ENCODE data around the gene ZSCAN10.

Gene ZSCAN10

DNA sequence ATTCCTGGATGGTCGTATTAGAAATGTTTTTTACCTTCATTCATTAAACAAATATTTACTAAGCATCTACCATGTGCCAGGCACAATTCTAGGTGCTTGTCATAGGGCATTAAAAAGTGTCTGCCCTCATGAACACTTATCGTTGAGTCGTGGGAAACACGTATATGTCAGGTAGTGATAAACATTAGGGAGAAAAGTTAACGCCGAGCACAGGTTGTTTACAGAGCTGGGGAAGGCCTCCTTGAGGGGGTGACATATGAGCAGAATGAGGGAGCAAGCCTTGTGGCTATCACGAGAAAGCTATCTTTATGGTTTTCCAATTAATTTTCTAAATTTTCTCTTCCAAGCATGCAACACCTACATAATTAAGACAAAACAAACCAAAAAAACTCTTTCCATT lies 34.8 kb upstream of the ZSCAN10 start:
- DNase-seq: no peak

DNA sequence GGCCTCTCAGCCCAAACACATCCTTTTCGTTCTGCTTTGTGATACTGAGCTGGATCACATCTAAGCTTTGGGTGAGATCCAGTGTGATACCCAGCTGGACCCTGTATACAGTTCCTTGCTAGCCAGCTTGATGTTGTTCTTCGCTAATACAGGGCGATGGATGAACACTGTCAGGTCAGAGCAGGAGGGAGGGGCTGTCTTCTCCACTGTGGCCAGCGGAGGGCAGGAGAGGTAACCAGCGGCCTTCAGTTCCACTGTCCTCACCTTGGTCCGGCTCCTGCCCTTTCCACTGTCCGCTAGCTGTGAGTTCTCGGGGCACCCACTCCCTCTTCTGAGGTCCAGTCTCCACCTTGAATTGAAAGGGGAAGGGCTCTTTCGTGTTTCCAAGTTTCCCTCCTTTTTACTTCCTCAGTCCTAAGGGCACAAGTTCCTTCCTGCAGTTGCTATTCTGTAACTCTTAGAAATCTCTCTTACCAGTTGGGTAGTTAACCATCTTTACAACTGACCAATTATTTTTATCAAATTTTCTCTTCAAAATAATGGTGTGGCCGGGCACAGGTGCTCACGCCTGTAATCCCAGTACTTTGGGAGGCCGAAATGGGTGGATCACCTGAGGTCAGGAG lies 32.8 kb upstream of the ZSCAN10 start:
- peak; percentile 19 for DNase-seq

DNA sequence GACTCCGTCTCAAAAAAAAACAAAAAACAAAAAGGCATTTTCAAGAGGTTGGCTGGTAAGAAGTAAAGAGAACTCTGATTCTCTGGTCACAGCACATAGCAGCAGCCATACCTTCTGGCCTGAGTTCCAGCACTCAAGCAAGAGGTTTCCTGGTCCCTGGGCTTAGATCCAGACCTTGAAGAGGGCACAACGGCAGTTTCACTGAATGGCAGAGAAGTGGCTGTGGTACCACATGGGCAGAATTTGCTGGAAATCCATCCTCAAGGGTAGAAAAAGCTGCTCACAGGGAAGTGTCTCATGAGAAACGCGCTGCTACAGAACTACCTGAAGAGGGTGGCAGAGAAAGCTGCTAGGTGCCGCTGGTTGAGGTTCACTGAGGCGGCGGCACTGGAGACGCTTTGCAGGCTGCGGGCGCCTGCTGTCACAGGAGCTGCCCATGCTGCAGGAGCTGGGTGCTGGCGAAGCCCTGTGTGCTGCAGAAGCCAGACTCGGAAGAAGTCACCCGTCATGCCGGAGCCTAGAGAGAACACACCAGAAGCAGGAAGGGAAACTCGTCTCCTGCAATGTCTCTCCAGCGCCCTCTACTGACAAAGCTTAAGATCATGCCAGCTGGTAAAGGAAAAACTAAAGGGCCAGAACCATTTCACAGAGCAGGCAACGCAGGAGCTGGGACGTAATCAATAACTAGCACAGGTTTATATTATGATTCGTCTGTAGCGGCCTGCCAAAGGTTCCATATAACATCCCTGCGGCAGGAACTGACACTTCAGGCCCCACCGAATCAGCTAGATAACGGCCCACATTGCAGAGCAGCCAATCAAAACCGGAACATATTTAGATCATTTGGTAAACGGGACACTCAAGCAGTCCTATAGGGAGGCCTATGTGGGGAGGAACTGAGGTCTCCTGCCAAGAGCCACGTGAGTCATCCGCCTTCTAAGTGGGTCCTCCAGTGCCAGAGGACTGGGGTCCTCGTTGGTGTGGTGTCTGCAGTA lies 30.3 kb upstream of the ZSCAN10 start:
- peak; percentile 92 for DNase-seq

DNA sequence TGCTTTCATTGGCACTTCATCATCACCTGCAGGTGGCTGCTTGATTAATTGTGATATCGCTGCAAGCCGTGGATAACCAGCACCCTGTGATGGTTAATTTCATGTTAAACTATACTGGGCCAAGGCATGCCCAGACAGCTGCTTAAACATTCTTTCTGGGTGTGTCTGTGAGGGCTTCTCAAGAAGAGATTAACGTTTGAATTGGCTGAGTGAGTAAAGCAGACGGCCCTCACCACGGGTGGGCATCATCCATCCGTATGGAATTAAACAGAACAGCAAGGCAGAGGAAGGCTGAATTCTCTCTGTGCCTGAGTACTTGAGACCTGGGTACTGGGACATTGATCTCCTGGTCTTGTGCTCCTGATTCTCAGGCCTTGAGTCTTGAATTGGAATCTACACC lies 28.7 kb upstream of the ZSCAN10 start:
- no peak for DNase-seq

DNA sequence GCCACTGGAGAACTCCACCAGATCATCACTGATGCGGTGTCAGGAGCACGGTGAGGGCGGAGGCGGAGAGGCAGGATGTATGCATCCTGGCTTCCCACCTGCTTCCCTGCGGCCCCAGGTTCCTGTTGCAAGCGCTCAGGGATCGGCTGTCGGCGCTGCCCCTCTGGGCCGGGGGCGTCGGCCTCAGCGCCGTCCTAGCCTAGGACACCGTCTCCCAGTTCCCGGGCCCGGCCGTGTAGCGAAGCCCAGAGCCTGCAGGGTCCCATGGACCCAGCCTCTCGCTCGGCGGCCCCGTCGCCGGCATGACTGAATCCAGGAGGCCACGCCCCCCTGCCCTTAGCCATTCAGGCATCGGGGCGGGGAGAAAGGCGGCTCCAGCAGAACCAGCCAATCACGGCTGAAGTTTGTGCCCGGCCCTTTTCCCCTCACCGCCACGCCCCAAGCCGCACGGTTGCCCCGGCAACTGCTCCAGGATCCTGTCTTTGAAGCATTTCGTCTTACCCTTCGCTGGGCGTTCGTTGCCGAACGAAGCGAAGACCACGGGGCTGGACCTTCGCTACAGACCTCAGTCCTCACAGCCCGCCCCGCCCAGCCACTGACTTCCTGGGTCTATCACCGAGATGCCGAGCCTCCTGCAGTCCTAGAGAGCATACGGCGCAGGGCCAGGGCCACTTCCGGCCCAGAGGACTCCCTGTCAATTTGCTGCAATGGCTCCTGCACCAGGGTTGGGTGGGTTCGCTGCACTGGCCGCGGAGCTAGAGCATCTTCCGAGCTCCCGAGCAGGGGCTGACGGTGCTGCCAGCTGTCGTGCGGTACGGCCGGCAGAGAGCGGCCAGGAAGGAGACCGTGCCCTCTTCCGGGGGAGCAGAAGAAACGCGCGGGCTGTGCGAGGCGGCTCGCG lies 25.1 kb upstream of the ZSCAN10 start:
- DNase-seq: peak; percentile 93

DNA sequence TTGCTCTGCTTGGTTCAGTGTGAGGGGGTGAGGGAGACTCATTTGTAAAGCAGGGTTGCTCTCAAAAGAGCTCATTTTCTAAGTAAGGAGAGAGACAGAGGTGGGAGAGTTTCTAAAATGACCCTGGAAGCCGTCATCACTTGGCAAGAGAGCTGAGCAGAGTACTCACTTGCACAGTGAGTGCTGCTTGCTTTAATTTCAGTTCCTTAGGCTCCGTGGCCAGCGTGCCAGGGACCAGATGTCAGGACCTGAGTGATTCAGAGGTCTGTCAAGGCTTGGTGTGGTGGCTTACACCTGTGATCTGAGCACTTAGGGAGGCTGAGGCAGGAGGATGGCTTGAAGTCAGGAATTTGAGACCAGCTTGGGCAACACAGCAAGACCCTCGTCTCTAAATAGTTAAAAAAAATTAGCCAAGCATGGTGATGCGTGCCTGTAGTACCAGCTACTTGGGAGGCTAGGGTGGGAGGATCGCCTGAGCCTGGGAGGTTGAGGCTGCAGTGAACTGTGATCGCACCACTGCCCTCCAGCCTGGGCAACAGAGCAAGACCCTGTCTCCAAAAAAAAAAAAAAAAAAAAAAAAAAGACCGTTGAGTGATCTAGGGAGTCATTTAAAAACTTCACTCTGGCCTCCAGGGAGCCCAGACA lies 24.0 kb upstream of the ZSCAN10 start:
- DNase-seq: no peak

DNA sequence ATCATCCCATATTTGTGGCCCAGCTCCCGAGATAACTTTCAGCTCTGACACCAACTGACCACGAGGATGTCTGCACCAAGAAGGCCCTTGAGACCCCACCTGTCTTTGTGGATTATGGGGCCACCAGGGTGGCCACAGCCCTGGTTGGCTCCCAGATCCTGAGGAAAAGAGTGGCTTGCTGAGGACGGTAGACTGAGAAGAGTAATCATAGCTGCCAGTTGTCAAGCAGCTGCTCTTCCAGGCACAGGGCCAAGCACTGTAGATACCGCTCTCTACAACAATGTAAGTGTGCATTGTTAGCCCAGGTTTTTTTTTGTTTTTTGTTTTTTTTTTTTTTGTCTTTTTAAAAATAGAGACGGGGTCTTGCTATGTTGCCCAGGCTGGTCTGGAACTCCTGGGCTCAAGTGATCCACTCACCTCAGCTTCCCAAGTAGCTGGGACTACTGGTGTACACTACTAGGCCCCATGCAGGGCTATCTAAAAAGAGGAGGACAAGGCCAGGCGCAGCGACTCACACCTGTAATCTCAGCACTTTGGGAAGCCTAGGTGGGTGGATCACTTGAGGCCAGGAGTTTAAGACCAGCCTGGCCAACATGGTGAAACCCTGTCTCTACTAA lies 22.9 kb upstream of the ZSCAN10 start:
- DNase-seq: no peak

DNA sequence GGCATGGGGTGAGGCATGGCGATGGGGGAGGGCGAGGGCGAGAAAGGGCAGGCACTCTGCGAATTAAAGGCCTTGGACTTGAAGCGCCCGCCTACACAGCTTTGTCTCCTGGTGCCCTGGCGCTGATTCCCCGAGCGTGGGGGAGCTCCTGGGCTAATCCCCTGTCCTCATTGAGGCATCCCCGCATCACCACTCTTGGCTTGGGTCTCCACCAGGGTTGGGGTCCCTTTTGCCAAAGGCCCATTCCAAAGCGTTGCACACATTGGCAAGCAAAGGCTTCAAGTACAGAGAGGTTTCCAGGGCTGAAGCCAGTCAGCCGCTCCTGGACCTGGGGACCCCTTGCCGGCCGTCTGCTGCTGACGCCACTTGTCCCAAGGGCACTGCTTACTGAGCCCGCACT lies 21.3 kb upstream of the ZSCAN10 start:
- DNase-seq: no peak

DNA sequence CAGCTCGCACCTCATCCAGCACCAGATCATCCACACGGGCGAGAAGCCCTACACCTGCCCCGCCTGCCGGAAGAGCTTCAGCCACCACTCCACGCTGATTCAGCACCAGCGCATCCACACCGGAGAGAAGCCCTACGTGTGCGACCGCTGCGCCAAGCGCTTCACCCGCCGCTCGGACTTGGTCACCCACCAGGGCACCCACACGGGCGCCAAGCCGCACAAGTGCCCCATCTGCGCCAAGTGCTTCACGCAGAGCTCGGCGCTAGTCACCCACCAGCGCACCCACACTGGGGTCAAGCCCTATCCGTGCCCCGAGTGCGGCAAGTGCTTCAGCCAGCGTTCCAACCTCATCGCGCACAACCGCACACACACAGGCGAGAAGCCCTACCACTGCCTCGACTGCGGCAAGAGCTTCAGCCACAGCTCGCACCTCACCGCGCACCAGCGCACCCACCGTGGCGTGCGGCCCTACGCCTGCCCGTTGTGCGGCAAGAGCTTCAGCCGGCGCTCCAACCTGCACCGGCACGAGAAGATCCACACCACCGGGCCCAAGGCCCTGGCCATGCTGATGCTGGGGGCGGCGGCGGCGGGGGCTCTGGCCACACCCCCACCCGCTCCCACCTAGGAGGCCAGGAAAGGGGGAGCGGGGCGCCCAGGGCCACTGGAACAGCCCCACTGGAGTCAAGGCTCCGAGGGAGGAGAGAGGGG lies 20.8 kb upstream of the ZSCAN10 start:
- no peak for DNase-seq

DNA sequence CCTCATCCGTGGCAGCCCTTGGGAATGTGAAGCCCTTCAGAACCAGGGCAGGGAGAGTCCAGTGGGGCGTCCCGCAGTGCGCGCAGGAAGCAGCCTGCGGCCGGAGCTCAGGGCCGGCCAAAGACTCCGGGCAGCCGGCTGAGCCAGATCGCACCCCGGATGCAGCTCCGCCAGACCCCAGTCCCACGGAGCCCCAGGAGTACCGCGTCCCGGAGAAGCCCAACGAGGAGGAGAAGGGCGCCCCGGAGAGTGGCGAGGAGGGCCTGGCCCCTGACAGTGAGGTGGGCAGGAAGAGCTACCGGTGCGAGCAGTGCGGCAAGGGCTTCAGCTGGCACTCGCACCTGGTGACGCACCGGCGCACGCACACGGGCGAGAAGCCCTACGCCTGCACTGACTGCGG lies 20.2 kb upstream of the ZSCAN10 start:
- no peak for DNase-seq

DNA sequence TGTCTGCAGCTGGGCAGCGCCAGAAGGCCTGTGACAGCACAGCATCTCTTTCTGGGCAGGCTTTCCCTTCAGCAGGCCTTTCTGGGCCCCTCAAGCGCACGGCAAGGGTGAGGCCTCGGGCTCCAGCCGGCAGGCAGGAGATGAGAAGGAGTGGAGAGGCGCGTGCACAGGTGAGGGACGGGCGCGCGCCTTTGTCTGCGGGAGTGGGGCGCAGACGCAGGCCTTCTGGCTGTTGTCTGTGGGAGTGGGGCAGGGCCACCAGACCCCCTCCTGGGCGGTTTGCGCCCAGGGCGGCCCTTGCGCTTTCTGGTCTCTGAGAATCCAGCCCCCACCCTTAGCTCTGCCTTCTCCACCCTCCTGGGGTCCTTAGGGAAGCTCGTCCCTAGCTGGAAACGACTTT lies 19.8 kb upstream of the ZSCAN10 start:
- DNase-seq: no peak

DNA sequence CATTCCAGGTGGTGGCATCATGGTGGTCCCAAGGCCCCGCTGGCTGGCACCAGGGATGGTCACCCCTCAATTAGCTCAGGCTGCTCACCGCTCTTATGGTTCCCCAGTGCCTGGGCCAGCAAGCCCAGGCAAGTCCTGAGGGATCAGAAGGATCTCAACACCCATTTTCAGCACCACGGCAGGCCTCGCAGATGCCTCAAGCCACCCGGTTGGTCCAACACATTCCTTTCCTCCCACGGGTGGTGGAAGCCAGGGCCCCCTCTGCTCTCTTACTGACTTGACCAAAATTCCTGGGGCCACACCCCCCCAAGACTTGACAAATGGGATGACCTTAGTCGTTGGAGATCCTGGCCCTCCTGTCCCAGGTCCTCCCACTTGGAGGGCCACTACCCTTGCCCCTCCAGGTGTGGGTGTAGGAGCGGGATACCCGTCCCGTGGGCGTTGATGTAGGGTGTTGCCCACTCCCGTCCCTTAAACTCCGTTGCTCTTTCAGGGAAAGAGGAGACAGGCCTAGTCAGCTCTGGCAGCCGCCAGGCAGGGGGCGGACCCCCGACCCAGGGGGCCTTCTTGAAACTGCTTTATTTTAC lies 19.2 kb upstream of the ZSCAN10 start:
- DNase-seq: no peak

DNA sequence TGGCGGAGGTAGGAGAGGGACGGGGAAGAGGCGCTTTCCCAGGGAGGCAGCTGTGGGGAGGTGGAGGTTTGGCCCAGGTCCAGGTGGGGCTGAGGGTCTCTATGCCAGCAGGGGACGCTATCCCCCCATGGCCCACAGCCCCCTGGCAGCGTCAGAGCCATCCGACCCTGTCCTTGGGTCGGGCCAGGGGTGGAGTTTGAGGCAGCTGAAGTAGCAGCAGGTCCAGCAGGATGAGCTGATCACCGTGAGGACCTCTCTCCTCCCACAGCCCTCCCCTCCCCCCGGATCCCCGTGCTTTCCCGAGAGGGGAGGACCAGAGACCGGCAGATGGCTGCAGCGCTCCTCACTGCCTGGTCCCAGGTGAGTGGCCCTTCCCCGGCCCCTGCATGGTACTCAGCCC lies 16.5 kb upstream of the ZSCAN10 start:
- no peak for DNase-seq

DNA sequence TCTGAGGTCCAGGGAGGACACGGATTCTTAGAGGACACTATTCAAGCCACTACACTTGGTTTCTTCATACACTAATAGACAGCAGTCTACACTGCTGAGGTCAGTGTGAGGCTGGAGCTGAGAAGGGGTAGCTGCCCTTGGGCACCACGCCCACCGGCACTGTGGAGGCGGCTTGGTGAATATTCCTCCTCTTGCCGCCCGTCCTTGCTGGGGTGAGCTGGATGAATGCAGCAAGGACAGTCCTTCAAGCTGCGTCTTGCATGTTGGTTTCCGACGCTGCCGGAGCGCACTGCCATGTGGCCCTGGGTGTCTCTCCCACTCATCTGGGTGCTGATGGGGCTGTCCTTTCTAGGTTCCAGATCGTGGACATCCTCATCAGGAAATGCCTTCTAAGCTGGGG lies 15.9 kb upstream of the ZSCAN10 start:
- no peak for DNase-seq

DNA sequence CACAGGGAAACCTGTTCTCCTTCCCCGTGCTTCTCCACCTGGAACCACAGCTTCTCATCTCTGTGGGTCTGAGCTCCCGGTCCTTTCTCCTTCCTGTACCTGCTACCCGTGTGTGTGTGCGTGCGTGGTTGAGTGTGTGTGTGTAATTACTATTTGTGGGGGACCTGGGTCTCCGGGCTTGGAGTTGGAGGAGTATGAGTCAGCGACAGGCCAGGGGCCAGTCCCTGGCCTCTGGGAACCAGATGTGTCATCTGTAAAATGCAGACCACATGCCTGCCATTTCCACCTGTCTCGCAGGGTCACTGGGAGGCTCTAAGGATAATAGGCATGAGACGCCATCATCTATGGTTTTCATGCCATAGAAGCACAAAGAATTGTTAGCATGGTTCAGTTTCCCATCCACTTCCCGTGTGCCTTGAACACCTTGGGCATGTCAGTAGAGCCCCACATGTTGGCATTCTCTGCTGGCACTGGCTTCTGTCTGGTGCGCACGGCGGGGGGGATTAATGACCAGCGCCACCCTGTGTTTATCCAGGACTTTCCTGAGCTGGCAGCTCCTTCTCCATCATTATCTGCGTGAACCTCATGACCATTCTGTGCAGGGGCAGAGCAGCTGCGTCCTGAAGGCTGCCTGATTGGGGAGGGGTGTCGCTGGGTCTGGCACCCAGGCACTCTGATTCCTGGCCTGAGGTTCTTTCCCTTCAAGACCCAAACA lies 14.8 kb upstream of the ZSCAN10 start:
- DNase-seq: no peak

DNA sequence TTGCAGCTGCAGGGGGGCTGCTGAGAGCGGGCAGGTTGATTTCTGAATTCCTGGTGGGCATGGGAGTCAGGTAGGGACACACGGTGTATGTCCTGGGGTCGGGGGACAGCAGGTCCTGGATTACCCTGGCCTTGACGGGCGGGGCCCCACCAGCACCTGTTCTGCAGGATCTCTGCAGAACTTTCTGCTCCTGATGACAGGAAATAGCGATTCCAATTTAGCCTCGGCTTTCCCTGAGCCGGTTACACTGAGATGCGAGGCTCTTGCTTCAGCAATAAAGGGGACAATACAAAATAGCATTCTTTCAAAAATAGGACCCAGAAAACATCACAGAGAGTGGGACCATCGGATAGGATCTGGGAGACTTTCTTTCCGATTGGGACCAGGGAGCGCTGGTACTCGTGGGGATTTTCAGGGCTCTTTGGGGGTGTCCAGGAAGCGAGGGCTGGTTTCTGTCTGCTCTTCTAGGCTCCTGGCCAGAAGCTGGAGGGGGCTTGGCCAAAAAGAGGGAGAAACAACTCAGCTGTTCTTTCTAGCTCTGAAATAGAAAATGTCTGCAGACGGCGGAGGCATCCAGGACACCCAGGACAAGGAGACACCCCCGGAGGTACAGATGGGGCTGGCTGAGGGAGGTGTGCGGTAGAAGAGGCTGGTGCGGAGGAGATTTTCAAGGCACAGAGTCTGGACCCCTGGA lies 13.9 kb upstream of the ZSCAN10 start:
- no peak for DNase-seq

DNA sequence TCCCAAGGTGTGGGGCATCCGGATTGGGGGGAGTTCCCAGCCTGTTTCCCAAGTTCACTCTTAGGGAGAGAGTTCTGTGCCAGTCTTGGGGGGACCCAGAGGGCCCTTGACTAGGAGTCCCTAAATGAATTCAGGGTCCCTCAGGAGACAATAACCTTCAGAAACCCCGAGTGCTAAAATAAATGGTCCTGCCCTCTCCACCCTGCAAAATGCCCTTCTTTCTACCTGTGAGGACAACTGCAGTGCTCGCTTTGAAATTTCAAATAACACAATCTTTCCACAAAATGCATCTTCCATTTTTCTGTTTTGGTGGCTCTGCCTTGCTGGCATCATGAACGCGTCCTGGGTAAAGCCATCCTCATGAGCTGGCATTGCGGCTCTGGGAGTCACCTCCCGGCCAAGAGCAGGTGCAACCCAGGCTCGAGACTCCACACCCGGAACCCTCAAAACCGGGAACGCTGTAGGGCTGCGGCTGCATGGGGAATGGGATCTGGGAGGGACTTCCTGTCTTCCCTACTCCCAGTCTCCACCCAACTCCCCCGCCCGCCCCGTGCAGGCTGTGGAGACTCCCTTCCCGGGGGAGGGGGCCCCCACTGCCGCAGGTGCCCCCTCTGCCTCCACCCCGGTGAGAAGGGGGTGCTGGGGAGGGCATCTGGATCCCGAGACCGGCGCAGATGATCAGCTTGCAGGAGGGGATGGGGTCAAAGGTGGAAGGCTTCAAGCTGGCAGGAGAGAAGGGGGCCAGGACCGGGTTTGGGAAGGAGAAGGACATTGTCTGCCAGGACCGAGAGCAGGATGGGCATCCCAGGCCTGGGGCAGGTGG lies 13.2 kb upstream of the ZSCAN10 start, which contains the start of gene ZNF205:
ZNF205 (plus strand) TSS at position 529 of the 823 bp plus-strand sequence. CDS start 845 bp downstream, outside the sequence.
- no peak for DNase-seq

DNA sequence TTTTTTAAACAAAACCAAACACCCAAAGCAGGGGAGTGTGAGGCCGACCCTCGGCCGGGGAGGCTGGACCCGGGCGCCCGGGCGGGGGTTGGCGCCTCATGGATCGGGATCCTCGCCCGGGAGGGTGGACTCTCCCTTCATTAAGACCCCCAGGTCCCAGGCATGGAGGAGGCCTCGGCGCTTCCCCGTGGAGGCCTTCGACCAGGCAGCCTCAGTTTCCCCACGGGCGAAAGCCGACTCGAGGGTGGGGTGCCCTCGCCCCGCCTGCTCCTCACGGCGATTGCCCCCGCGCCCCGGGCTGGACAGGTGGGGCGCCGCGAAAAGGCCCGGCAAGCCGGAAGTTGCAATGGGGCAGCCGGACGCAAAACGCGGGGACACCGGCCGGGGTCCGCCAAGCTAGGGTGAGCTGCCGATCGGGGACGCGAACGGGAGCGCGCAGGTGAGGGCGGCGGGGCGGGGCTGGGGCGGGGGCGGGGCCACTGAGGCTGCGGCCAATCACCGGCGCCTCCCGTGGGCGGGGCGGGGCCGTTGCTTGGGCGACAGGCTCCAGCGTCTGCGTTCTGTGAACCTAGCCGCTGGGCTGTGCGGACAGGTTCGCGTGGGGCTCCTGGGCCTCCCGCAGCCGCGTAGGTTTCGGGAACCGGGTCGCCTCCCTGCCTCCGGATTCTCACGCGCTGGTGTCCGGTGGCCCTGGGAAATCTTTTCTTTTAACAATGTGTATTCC lies 7.3 kb upstream of the ZSCAN10 start:
- DNase-seq: peak; percentile 88
